Body of pancreas (tissue), 4 donors: ENCODE data around the gene DMKN. TPM values are rescaled to one million over a fixed set of nuclear protein-coding genes. Genes with fewer than 3 reads are reported as not detected.
A peak's percentile ranks its signal among the peaks of the same experiment; 100 is the strongest.

Experiments
- ATAC-seq: fragments of 150-250 bp; one replicate; pipeline ENCODE4 v1.9.1; 2016
- DNase-seq, 4 donors: peaks; one replicate each; pipeline ENCODE4 v3.0.0-alpha.2; 2019
- H3K27ac ChIP-seq, 4 donors: fragments of 200-600 bp; sonication (generic); 1 replicate in 3 of 4; 2 replicates in 1 of 4; pipeline versions ENCODE4 v1.5.1 to v1.6.1; 2016 to 2019; ENCODE audit warnings: mild to moderate bottlenecking in 1 of 4, mixed read lengths in 1 of 4, moderate library complexity in 1 of 4
- H3K27me3 ChIP-seq, 2 donors: fragments of 200-600 bp; sonication (generic); one replicate each; pipeline ENCODE4 v1.6.0; 2016; ENCODE audit warnings: mild to moderate bottlenecking in 1 of 2
- H3K36me3 ChIP-seq, 2 donors: fragments of 200-600 bp; sonication (generic); replicated peaks in 1 of 2; 2 replicates each; pipeline ENCODE4 v1.5.1; 2016; ENCODE audit warnings: low read depth in 2 of 2; ENCODE audit not compliant: insufficient read depth in 1 of 2
- H3K4me1 ChIP-seq: fragments of 200-600 bp; sonication (generic); one replicate; pipeline ENCODE4 v1.6.0; 2016
- H3K4me3 ChIP-seq, 2 donors: fragments of 200-600 bp; sonication (generic); 1 replicate in 1 of 2; 2 replicates in 1 of 2; pipeline ENCODE4 v1.5.1; 2016 to 2019
- H3K9me3 ChIP-seq, 3 donors: fragments of 200-600 bp; sonication (generic); 1 replicate in 2 of 3; 2 replicates in 1 of 3; pipeline ENCODE4 v1.5.1; 2016
- CTCF ChIP-seq, 7 experiments: fragments of 450-650 bp in 4 of 7; fragments of 200-600 bp in 3 of 7; sonication (generic) in 3 of 7; IDR thresholded peaks; one replicate each; pipeline ENCODE4 v1.5.1; 2016 to 2019; ENCODE audit warnings: antibody characterized with exemption in 7 of 7
- POLR2A ChIP-seq, 3 donors: fragments of 450-650 bp; IDR thresholded peaks; one replicate each; pipeline ENCODE4 v1.6.1; 2016; ENCODE audit warnings: antibody characterized with exemption in 3 of 3, mild to moderate bottlenecking in 2 of 3
- WGBS, 2 donors: methylation state at CpG; one replicate each; pipeline ENCODE4 v1.1.5; 2017; 5-methylcytosine and 5-hydroxymethylcytosine counted together
- intact Hi-C: fragments of 100-400 bp; cut with DNase I; formaldehyde crosslinking; loops from one replicate; pipeline ENCODE4 v1.15.1; 2023
- total RNA-seq, 2 donors: library from RNA; depleted of rRNA; stranded (reverse); fragments of >200 nt; gene quantifications; one replicate each; pipeline ENCODE4 v1.1.0, GENCODE V29; 2016

Gene DMKN
- total RNA-seq, 2 donors from 2014 or later, result 146 TPM

- Histone ChIP-seq H3K4me1 (peaks cover 19% of the 10 kb centered on the region), H3K27ac (peak overlapping the region; percentile 74 to 92 (median 90)), H3K27me3 (no peaks in the 10 kb centered on the region), H3K36me3 (peaks cover 0 to 3% of the 10 kb centered on the region in 2 donors), H3K9me3 (no peaks in the 10 kb centered on the region), H3K4me3 (peak overlapping the region; percentile 18 to 46)
- intact Hi-C loops, result no loop called here
- peak; percentile 63 to 92 (median 91) for TF ChIP-seq POLR2A (IDR thresholded peaks at IDR 0.05)
- TF ChIP-seq CTCF (IDR thresholded peaks at IDR 0.05), result peak; percentile 96 to 98 (median 97)
- peak; percentile 90 to 94 (median 92) for DNase-seq
- whole genome bisulfite sequencing, 2 donors, result 0% methylated on average over 23 to 39 of the region's 39 CpGs
- peak; percentile 89 for ATAC-seq
These were observed 3.4 kb downstream of the DMKN start for GRCh38 chr19:35509861-35510625.

- Histone ChIP-seq H3K4me1 (peaks cover 19% of the 10 kb centered on the region), H3K36me3 (peaks cover 0 to 3% of the 10 kb centered on the region in 2 donors), H3K4me3 (peak overlapping the region; percentile 18 to 46), H3K27me3 (no peaks in the 10 kb centered on the region), H3K27ac (peak overlapping the region; percentile 74 to 92 (median 90)), H3K9me3 (no peaks in the 10 kb centered on the region)
- peak; percentile 76 to 89 (median 88) for DNase-seq
- 13 to 14% methylated on average over 12 of the region's 12 CpGs for WGBS, 2 donors
- peak; percentile 80 for ATAC-seq
- TF ChIP-seq POLR2A (IDR thresholded peaks at IDR 0.05) (peak; percentile 21 to 76 (median 73)), CTCF (IDR thresholded peaks at IDR 0.05) (peak in 1 of 7 experiments; percentile 16)
- intact Hi-C loops, result no loop called here
These were observed 4.3 kb downstream of the DMKN start for GRCh38 chr19:35509018-35509652.

- TF ChIP-seq POLR2A (IDR thresholded peaks at IDR 0.05) (no peak), CTCF (IDR thresholded peaks at IDR 0.05) (no peak)
- Histone ChIP-seq H3K27me3 (no peaks in the 10 kb centered on the region), H3K36me3 (peaks cover 0 to 3% of the 10 kb centered on the region in 2 donors), H3K9me3 (no peaks in the 10 kb centered on the region), H3K4me1 (peaks cover 19% of the 10 kb centered on the region), H3K27ac (no peak overlapping the region), H3K4me3 (no peak overlapping the region)
- DNase-seq (no peak), ATAC-seq (no peak)
- WGBS, 2 donors, result 72 to 88% methylated on average over 3 of the region's 3 CpGs
- intact Hi-C loops, result no loop called here
These were observed 5.3 kb downstream of the DMKN start for GRCh38 chr19:35508129-35508528.

DNA sequence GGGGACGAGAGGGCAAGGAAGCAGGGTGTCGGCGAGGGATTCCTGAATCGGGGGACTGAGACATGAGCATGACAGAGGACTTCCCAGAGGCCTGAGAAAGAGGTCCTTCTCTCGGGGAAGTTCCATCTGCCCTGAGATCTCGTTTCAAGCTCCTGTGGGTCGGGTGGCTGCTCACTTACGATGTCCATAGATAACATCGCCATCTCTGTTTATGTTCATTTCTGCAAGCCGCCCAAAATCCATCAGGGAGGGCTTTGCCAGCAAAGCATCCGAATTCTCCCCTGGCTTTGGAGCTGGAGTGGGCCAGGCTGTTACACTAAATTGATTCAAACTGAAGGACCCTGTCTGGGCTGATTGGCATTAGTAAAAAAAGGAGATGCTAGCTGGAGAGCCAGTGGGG is 5.9 kb downstream of the DMKN start:
- H3K4me1 ChIP-seq, result peaks cover 19% of the 10 kb centered on the region
- no peak for DNase-seq
- ATAC-seq, result no peak
- no peaks in the 10 kb centered on the region for H3K9me3 ChIP-seq
- H3K4me3 ChIP-seq, result no peak overlapping the region
- no peak overlapping the region for H3K27ac ChIP-seq
- intact Hi-C loops, result no loop called here
- 81 to 93% methylated on average over 10 to 11 of the region's 11 CpGs for WGBS, 2 donors
- H3K27me3 ChIP-seq, result no peaks in the 10 kb centered on the region
- peaks cover 0 to 3% of the 10 kb centered on the region in 2 donors for H3K36me3 ChIP-seq
- TF ChIP-seq CTCF (IDR thresholded peaks at IDR 0.05) (no peak), POLR2A (IDR thresholded peaks at IDR 0.05) (no peak)
